ENCODE data around the gene SSBP2. TPM values are rescaled to one million over a fixed set of nuclear protein-coding genes. Genes with fewer than 3 reads are reported as not detected.

The SSBP2 gene
- total RNA-seq, 3 donors from 2014 or later, result 65.5 to 110 (median 76.6) TPM

DNA sequence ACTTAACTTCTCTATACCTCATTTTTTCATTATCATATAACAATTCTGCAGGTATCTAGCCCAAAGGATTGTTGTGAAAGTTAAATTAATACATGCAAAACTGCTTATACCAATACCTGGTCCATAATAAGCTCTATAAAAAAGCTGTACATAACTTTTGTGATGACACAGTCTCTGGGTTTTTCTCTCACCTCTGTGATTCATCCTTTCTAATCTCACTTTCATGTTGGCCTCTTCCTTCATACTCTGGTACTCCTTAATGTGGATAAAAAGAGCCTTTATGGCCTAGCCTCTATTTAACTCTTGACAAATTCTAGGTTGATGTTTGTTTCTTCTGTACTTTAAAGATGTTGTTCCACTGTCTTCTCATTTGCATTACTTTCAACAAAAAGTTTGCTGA is 194.1 kb downstream of the SSBP2 start:
- Histone ChIP-seq H3K9me3 (no peaks in the 10 kb centered on the region), H3K27me3 (no peaks in the 10 kb centered on the region), H3K4me1 (no peaks in the 10 kb centered on the region), H3K4me3 (no peak overlapping the region), H3K27ac (no peak overlapping the region), H3K36me3 (peaks cover 5% of the 10 kb centered on the region)
- DNase-seq (ENCODE audit: low spot score in 2 of 2), result no peak
- no peak for TF ChIP-seq POLR2AphosphoS5 (IDR thresholded peaks at IDR 0.05)
- TF ChIP-seq, protein P1, sequence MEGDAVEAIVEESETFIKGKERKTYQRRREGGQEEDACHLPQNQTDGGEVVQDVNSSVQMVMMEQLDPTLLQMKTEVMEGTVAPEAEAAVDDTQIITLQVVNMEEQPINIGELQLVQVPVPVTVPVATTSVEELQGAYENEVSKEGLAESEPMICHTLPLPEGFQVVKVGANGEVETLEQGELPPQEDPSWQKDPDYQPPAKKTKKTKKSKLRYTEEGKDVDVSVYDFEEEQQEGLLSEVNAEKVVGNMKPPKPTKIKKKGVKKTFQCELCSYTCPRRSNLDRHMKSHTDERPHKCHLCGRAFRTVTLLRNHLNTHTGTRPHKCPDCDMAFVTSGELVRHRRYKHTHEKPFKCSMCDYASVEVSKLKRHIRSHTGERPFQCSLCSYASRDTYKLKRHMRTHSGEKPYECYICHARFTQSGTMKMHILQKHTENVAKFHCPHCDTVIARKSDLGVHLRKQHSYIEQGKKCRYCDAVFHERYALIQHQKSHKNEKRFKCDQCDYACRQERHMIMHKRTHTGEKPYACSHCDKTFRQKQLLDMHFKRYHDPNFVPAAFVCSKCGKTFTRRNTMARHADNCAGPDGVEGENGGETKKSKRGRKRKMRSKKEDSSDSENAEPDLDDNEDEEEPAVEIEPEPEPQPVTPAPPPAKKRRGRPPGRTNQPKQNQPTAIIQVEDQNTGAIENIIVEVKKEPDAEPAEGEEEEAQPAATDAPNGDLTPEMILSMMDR (IDR thresholded peaks at IDR 0.05), result no peak
- TF ChIP-seq POLR2A (IDR thresholded peaks at IDR 0.05), result no peak
- intact Hi-C loops (cut with DNase I; ENCODE audit: low total_unique reads), result no loop called here

DNA sequence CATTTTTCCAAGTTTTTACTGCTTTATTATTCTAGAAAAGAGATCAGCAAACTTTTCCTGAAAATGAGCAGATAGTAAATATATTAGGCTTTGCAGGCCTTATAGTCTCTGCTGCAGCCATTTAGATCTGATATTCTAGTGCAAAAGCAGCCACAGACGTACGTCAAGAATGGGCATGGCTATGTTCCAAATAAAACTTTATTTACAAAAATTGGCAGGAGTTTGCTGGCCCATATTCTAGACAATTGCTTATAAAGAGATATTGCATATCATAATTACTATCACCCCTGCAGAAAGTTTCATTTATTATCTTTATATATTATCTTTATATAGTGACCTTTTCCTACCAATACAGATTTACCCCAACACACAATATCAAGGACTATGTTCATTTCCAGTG is 195.0 kb downstream of the SSBP2 start:
- Histone ChIP-seq H3K27me3 (no peaks in the 10 kb centered on the region), H3K36me3 (peaks cover 5% of the 10 kb centered on the region), H3K27ac (no peak overlapping the region), H3K4me3 (no peak overlapping the region), H3K4me1 (no peaks in the 10 kb centered on the region), H3K9me3 (no peaks in the 10 kb centered on the region)
- intact Hi-C loops (cut with DNase I; ENCODE audit: low total_unique reads), result no loop called here
- TF ChIP-seq POLR2AphosphoS5 (IDR thresholded peaks at IDR 0.05) (no peak), POLR2A (IDR thresholded peaks at IDR 0.05) (no peak)
- no peak for DNase-seq (ENCODE audit: low spot score in 2 of 2)

DNA sequence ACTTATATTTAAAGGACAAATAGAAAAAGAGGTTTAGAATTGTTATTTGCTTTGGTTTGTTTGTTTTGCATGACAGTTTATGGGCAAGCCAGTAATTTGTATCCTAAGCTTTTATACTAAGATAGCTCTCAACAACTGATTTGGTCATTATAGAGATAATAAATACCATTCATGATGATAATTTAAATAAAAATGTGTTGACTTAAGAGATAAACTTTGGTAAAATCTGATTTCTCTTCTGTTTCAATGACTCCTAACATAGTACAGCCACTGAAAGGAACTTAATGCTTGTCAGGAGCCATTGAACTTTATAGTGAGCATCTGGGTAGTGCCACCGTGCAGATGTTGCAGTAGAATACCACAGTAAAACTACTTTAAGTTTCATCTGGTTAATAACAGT is 196.2 kb downstream of the SSBP2 start:
- H3K36me3 ChIP-seq, result peaks cover 5% of the 10 kb centered on the region
- no peak overlapping the region for H3K27ac ChIP-seq
- no peaks in the 10 kb centered on the region for H3K27me3 ChIP-seq
- no peaks in the 10 kb centered on the region for H3K4me1 ChIP-seq
- no peak overlapping the region for H3K4me3 ChIP-seq
- no peak for DNase-seq (ENCODE audit: low spot score in 2 of 2)
- no peaks in the 10 kb centered on the region for H3K9me3 ChIP-seq
- TF ChIP-seq, protein P1 (IDR thresholded peaks at IDR 0.05), result no peak
- no peak for TF ChIP-seq POLR2AphosphoS5 (IDR thresholded peaks at IDR 0.05)
- no peak for TF ChIP-seq POLR2A (IDR thresholded peaks at IDR 0.05)
- intact Hi-C loops (cut with DNase I; ENCODE audit: low total_unique reads), result no loop called here

DNA sequence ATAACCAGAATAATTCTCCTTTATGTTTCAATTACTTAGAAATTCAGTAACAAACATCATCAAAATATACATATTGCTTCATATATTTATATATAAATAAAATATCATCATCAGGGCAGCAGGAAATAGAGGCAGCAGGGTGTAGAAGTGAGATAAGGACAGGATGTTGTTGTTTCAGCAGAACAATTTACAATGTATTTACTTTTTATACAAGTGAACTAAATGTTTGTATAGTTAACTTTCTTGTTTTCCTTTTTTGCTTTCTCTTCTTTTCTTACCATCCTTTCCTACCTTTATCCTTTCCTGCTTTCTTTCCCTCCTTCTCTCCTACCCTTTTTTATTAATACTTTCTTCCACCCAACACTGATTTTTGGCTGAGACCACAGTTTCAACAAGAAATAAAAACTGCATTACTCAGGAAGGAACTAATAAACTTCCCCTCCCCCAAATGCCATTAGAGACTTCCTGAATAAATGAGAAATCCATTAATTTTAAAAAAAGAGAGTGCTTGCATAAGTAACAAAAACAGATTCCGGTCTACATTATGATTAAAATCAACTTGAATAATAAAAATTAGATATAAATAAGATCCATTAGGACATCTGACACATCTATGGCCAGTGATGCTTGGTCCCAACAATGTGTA is 197.2 kb downstream of the SSBP2 start:
- no peaks in the 10 kb centered on the region for H3K4me1 ChIP-seq
- DNase-seq (ENCODE audit: low spot score in 2 of 2), result no peak
- H3K36me3 ChIP-seq, result peaks cover 5% of the 10 kb centered on the region
- intact Hi-C loops (cut with DNase I; ENCODE audit: low total_unique reads), result no loop called here
- H3K27me3 ChIP-seq, result no peaks in the 10 kb centered on the region
- no peak overlapping the region for H3K4me3 ChIP-seq
- TF ChIP-seq, protein P1 (IDR thresholded peaks at IDR 0.05), result no peak
- TF ChIP-seq POLR2A (IDR thresholded peaks at IDR 0.05) (no peak), POLR2AphosphoS5 (IDR thresholded peaks at IDR 0.05) (no peak)
- no peaks in the 10 kb centered on the region for H3K9me3 ChIP-seq
- no peak overlapping the region for H3K27ac ChIP-seq

DNA sequence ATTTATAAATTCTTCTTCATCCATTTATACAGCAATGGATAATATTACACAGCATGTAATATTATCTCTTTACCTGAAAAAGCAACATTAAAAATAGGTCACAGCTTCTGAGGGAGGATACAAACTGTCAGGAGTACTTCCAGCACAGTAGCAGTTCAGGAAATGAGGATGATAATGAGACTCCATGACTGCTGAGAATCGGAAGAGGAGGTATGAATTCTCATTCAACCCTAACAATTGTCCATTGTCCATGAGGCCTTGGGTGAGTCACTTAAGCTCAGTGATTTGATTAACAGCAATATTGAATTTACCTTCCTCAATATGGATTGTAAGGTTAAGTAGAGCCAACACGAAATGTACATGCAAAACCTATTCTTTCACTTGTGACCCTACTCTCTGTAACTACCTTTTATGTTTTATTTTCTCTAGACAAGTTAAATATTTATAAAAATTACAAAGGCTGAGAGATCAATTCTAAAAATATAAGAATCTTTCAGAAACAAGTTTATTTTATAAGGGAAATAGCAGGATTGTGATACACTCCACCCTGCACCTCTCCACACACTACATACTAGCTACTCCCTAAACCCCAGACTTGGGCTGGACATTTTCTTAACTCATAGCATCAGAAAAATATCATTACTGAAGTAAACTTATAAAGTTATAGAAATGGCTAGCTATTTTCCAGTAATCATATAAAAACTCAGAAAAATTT is 197.9 kb downstream of the SSBP2 start:
- no peaks in the 10 kb centered on the region for H3K9me3 ChIP-seq
- TF ChIP-seq POLR2A (IDR thresholded peaks at IDR 0.05) (no peak), POLR2AphosphoS5 (IDR thresholded peaks at IDR 0.05) (no peak)
- TF ChIP-seq, protein P1 (IDR thresholded peaks at IDR 0.05), result no peak
- no peaks in the 10 kb centered on the region for H3K27me3 ChIP-seq
- H3K4me1 ChIP-seq, result no peaks in the 10 kb centered on the region
- intact Hi-C loops (cut with DNase I; ENCODE audit: low total_unique reads), result no loop called here
- no peak for DNase-seq (ENCODE audit: low spot score in 2 of 2)
- no peak overlapping the region for H3K4me3 ChIP-seq
- no peak overlapping the region for H3K27ac ChIP-seq
- peaks cover 5% of the 10 kb centered on the region for H3K36me3 ChIP-seq
